ENCODE data around the gene BMF.

DNA sequence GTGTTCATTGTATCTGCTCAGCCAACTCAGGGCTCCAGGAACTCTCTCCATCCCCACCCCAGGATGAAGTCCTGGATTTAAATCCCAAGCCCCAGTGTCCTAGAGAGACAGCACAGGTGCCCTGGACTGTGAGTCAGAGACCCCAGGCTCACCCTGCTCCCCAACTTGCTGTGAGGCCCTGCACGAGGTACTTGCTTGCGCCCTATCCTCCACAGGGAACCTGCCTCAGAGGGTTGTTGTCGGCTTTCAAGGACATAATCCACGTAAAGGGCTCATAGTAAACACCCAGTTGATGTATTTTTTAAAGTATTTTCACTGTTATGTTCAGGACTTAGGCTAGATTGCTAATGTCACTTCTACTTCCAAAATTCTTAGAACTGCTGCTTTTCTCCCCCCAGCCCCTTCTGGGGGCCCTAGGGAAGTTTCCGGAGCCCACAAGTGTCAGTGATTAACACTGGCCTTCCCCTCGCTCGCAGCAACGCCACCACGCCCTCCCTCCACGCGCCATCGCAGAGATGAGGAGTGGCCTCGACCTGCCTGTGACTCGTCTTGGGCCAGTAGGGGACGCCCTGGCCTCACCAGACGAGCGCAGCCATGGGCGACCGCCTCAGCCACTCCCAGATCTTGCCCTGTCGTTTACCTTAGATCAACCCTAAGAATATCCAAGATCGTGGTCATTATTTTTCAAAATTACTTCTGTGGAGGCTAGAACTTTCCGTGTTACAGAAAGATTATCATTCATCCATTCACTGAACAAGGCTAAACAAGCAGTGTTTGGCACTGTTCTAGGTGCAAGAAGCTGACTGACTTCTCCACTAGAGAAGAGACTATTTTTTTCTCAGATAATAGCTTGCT is 63.7 kb downstream of the BMF start:
- TF ChIP-seq, protein P1, sequence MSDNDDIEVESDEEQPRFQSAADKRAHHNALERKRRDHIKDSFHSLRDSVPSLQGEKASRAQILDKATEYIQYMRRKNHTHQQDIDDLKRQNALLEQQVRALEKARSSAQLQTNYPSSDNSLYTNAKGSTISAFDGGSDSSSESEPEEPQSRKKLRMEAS (IDR thresholded peaks at IDR 0.05): no peak
- TF ChIP-seq, protein P2, sequence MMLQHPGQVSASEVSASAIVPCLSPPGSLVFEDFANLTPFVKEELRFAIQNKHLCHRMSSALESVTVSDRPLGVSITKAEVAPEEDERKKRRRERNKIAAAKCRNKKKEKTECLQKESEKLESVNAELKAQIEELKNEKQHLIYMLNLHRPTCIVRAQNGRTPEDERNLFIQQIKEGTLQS (IDR thresholded peaks at IDR 0.05): no peak
- TF ChIP-seq RAD21 (IDR thresholded peaks at IDR 0.05) (peak; percentile 94 to 97), EGR1 (IDR thresholded peaks at IDR 0.05; ENCODE audit: low read depth in 2 of 2) (no peak), FOXA1 (IDR thresholded peaks at IDR 0.05) (no peak), YY1 (IDR thresholded peaks at IDR 0.05) (peak; percentile 68), RXRA (IDR thresholded peaks at IDR 0.05) (peak; percentile 44 to 77), TAF1 (conservative IDR thresholded peaks at IDR 0.05) (no peak)
- TF ChIP-seq, protein P3, sequence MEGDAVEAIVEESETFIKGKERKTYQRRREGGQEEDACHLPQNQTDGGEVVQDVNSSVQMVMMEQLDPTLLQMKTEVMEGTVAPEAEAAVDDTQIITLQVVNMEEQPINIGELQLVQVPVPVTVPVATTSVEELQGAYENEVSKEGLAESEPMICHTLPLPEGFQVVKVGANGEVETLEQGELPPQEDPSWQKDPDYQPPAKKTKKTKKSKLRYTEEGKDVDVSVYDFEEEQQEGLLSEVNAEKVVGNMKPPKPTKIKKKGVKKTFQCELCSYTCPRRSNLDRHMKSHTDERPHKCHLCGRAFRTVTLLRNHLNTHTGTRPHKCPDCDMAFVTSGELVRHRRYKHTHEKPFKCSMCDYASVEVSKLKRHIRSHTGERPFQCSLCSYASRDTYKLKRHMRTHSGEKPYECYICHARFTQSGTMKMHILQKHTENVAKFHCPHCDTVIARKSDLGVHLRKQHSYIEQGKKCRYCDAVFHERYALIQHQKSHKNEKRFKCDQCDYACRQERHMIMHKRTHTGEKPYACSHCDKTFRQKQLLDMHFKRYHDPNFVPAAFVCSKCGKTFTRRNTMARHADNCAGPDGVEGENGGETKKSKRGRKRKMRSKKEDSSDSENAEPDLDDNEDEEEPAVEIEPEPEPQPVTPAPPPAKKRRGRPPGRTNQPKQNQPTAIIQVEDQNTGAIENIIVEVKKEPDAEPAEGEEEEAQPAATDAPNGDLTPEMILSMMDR (IDR thresholded peaks at IDR 0.05; ENCODE audit: low read depth, low read length, missing input control): peak; percentile 79
- TF ChIP-seq, protein P4, sequence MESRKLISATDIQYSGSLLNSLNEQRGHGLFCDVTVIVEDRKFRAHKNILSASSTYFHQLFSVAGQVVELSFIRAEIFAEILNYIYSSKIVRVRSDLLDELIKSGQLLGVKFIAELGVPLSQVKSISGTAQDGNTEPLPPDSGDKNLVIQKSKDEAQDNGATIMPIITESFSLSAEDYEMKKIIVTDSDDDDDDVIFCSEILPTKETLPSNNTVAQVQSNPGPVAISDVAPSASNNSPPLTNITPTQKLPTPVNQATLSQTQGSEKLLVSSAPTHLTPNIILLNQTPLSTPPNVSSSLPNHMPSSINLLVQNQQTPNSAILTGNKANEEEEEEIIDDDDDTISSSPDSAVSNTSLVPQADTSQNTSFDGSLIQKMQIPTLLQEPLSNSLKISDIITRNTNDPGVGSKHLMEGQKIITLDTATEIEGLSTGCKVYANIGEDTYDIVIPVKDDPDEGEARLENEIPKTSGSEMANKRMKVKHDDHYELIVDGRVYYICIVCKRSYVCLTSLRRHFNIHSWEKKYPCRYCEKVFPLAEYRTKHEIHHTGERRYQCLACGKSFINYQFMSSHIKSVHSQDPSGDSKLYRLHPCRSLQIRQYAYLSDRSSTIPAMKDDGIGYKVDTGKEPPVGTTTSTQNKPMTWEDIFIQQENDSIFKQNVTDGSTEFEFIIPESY (IDR thresholded peaks at IDR 0.05): no peak
- TF ChIP-seq, protein P5, sequence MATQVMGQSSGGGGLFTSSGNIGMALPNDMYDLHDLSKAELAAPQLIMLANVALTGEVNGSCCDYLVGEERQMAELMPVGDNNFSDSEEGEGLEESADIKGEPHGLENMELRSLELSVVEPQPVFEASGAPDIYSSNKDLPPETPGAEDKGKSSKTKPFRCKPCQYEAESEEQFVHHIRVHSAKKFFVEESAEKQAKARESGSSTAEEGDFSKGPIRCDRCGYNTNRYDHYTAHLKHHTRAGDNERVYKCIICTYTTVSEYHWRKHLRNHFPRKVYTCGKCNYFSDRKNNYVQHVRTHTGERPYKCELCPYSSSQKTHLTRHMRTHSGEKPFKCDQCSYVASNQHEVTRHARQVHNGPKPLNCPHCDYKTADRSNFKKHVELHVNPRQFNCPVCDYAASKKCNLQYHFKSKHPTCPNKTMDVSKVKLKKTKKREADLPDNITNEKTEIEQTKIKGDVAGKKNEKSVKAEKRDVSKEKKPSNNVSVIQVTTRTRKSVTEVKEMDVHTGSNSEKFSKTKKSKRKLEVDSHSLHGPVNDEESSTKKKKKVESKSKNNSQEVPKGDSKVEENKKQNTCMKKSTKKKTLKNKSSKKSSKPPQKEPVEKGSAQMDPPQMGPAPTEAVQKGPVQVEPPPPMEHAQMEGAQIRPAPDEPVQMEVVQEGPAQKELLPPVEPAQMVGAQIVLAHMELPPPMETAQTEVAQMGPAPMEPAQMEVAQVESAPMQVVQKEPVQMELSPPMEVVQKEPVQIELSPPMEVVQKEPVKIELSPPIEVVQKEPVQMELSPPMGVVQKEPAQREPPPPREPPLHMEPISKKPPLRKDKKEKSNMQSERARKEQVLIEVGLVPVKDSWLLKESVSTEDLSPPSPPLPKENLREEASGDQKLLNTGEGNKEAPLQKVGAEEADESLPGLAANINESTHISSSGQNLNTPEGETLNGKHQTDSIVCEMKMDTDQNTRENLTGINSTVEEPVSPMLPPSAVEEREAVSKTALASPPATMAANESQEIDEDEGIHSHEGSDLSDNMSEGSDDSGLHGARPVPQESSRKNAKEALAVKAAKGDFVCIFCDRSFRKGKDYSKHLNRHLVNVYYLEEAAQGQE (IDR thresholded peaks at IDR 0.05): no peak
